ENCODE results near the gene PSMD9.
"Not testable (repeated sequence)": the region's sequence is repeated elsewhere in the genome, so short reads cannot be mapped to it uniquely, and the experiment has no call there.

PSMD9 gene

GRCh38 chr12:121874071-121874470 lies 14.5 kb upstream of the PSMD9 start:
- DNase-seq = no peak

DNA sequence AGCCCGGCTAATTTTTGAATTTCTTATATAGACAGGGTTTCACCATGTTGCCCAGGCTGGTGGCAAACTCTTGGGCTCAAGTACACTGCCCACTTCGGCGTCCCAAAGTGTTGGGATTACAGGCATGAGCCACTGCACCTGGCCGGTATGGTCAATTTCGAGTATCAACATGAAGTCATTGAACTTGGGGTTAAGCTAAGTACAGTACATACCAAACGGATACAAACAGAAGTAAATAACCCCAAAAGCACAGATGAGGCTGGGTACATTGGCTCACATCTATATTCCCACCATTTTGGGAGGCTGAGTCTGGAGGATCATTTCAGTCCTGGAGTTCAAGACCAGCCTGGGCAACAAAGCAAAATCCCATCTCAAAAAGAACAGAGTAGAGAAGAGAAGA lies 13.0 kb upstream of the PSMD9 start:
- no peak for DNase-seq

DNA sequence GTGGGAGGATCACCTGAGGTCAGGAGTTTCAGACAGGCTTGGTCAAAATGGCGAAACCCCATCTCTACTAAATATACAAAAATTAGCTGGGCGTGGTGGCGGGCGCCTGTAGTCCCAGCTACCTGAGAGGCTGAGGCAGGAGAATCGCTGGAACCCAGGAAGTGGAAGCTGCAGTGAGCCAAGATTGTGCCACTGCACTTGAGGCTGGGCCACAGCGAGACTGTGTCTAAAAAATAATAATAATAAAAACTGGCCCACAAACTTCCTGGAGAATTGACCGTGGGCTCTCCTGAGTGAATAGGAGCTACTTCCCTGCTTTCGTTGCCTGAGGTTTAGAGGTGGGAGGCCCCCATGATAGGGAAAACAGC lies 12.5 kb upstream of the PSMD9 start:
- DNase-seq = not testable (repeated sequence)

DNA sequence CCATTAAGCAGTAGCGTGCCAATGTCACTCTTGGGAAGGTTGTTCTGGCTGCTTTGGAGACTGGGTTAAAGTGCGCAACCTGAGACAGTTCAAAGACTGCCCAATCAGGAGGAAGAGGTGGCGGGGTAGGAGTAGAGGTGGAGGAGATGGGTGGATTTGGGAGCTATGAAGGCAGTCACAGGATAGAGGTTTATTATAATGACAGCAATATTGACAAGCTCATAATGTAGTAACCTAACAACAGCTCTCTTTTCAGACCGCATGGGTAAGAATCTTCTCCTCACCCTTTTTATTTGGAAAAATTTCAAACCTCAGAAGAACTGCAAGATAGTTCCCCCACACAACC lies 5.3 kb upstream of the PSMD9 start:
- DNase-seq = no peak

DNA sequence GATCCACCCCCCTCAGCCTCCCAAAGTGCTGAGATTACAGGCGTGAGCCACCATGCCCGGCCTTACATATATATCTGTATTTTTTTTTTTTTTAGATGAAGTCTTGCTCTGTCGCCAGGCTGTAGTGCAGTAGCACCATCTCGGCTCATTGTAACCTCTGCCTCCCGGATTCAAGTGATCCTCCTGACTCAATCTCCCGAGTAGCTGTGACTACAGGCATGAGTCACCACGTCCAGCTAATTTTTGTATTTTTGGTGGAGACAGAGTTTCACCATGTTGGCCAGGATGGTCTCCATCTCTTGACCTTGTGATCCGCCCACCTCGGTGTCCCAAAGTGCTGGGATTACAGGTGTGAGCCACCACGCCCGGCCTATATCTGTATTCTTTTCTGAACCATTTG lies 3.5 kb upstream of the PSMD9 start:
- DNase-seq = not testable (repeated sequence)

DNA sequence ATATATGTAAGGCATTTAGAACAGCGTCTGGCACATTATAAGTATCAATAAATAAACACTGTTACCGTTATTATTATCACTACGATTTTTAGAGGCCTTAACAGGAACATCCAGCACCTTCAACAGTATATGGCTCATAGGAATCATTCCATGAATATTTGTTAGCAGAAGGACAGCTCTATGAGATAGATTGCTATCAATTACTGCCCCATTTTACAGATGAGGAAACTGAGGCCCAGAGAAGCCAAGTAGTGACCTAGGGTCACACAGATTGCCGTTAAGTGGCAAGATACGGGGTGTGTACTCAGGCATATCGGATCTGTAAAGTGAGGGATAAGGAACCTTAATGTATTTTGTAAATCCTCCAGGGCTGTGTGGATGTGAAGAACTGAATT lies 510 bp upstream of the PSMD9 start:
- no peak for DNase-seq

GRCh38 chr12:121889274-121889624 lies 659 bp downstream of the PSMD9 start:
- DNase-seq = no peak

DNA sequence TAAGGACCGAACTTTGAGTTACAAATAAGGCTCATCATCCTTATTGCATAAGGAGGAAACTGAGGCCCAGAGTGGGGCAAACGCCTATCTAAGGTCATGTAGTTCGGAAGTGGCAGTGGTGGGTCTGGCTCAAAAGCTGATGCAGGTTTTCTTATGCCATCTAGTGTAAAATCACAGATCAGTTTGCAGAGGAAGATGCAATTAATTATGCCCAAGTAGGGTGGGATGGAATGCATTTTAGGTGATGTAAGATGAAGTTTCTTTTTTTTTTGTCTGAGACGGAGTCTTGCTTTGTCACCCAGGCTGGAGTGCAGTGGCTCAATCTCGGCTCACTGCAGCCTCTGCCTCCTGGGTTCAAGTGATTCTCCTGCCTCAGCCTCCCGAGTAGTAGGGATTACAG lies 1.1 kb downstream of the PSMD9 start:
- DNase-seq = not testable (repeated sequence)

- no peak for DNase-seq
Measured at GRCh38 chr12:121892673-121893561, 4.3 kb downstream of the PSMD9 start.

DNA sequence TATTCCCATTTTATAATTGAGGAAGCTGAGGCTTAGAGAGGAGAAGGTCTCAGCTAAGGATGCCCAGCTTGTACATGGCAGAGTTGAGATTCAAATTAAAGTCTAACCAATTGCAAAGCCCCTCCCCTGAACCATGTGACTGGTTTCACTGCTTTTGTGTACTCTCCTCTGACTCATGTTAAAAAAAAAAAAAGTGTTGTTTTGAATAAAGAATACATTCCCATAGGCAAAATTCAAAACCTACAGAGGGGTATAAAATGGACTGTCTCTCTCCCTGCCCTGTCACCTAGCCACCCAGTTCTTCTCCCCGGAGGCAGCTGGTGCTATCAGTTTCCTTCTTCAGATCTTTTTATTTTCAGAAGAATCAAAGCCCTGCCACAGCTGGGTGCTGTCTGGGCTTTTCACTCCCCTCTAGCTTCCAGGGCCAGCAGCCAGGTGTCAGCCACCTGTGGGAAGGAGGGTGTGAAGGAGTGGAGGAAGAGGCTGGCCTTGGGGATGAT lies 5.4 kb downstream of the PSMD9 start:
- no peak for DNase-seq

- DNase-seq = no peak
Measured at GRCh38 chr12:121894633-121895032, 6.0 kb downstream of the PSMD9 start.

- DNase-seq = no peak
Measured at GRCh38 chr12:121898287-121898686, 9.7 kb downstream of the PSMD9 start.

- no peak for DNase-seq
Measured at GRCh38 chr12:121899590-121899989, 11.0 kb downstream of the PSMD9 start.

DNA sequence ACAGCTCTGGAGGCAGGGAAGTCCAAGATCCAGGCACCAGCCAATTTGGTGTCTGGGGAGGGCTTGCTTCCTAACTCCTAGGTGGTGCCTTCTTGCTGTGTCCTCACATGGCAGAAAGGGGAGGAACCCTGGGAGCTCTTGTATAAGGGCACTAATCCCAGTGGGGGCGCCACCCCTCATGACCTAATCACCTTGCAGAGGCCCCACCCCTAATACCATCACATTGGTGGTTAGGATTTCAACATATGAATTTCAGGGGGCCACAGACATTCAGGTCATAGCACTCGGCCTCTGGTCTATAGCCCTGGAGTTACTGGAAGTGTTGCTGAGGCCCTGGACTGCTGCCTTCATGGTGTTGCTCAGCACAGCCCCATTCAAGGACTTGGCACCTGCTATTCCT lies 14.6 kb downstream of the PSMD9 start:
- DNase-seq = no peak

DNA sequence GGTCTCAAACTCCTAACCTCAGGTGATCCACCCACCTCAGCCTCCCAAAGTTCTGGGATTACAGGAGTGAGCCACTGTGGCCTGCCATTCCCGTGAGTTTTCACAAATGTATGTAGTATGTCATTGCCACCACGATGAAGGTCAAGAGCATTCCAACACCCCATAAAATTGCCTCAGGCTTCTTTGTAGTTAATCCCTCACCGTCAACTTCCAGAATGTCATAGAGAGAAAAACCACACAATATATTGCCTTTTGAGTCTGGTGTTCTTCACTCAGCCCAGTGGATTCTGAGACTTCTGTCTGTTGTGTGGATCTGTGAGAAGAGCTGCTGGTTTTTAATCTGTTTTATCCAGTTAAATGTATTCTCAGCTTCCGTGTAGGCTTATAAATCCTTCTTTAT lies 17.2 kb downstream of the PSMD9 start:
- no peak for DNase-seq

DNA sequence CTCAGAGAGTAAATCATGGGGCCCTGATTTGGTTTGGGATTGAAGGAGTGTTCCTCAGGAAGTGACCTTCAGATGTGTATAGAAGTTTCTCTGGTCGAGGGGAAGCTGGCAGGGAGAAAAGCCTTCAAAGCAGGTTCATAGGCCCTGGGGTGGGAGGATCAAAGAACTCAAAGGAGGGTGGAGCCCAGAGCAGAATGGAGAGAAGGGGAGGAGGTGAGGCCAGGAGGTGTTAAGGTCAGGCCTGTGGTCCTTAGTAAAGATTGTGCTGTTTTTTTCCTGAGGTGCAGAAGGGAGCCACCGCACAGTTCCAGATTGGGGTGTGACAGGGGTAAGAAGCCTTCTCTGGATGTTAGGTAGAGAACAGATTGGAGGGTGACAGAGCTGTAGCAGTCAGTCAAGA lies 20.1 kb downstream of the PSMD9 start:
- DNase-seq = no peak

GRCh38 chr12:121911824-121912585 lies 23.4 kb downstream of the PSMD9 start:
- no peak for DNase-seq

DNA sequence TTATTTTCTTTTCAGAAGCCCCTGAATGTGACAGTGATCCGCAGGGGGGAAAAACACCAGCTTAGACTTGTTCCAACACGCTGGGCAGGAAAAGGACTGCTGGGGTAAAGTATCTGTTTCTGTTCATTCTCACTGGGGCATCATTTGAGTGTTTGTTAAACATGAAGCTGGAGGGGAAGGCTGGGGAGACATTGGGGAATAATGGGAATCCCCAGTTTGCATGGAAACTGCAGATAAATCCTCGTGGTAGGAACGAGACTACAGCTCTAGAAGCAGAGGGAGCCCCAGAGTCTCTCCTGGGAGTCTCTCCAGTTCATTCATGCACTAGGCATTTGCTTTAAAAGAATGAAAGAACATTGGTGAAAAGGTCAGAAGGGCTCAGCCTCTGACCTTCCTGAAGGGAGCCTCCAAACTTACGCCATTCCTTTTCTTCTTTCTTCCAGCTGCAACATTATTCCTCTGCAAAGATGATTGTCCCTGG lies 27.3 kb downstream of the PSMD9 start:
- DNase-seq = no peak

DNA sequence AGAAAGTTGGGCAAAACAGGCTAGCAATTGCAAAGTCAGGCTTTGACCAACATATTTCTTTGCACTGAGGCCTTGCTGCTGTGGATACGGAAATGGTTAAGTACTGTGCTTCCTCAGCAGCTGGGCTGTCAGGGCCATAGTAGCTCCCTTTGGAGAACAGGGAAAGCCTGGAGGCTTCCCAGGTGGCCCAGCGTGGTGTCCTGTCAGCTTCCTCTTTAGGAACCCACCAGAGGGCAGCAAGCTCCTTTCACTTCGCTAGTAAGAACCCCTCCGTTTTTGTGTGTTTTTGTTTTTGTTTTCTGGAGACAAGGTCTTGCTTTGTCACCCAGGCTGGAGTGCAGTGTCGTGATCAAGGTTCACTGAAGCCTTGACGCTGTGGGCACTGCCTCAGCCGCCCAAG lies 28.1 kb downstream of the PSMD9 start:
- no peak for DNase-seq

GRCh38 chr12:121917950-121918678 lies 29.5 kb downstream of the PSMD9 start, which contains the start of gene CFAP251:
TSS of gene CFAP251 (plus strand) at chr12:121918592. CDS start at chr12:121921306, 2,714 bp downstream.
- DNase-seq = peak; percentile 73

- DNase-seq = no peak
Measured at GRCh38 chr12:121918679-121919038, 30.1 kb downstream of the PSMD9 start.

- DNase-seq = no peak
Measured at GRCh38 chr12:121921066-121921465, 32.5 kb downstream of the PSMD9 start.

- DNase-seq = no peak
Measured at GRCh38 chr12:121925358-121925695, 36.7 kb downstream of the PSMD9 start.

Data from DMS 273 treated with DMSO at 0.1 percent for 48 hours (cell line).